Measurements from ENCODE around the gene CPAMD8. TPM values are rescaled to one million over a fixed set of nuclear protein-coding genes. Genes with fewer than 3 reads are reported as not detected.

CPAMD8 gene
- total RNA-seq, 2 experiments from 2014 or later = 0.42 to 0.68 TPM

Other genes with a start within 250 kb of the CPAMD8 start
- gene SIN3B, start 197.4 kb downstream of the CPAMD8 start, total RNA-seq = 10 to 100 TPM; 49.3 to 50.3 TPM
- gene F2RL3, start 137.8 kb downstream of the CPAMD8 start, total RNA-seq = under 1 TPM; 0.14 to 0.17 TPM
- 10 to 100 TPM; 50.7 to 51.7 TPM for gene HAUS8, start 48.6 kb upstream of the CPAMD8 start, total RNA-seq
- 100 to 1,000 TPM; 275 to 285 TPM for gene MYO9B, start 49.0 kb upstream of the CPAMD8 start, total RNA-seq
- gene USE1, start 188.5 kb upstream of the CPAMD8 start, total RNA-seq = 10 to 100 TPM; 30.1 to 31.8 TPM
- 10 to 100 TPM; 31.8 to 39.0 TPM for gene OCEL1, start 199.4 kb upstream of the CPAMD8 start, total RNA-seq
- 1 to 10 TPM; 2.3 to 3.0 TPM for gene NR2F6, start 219.1 kb upstream of the CPAMD8 start, total RNA-seq
- not detected for gene USHBP1, start 237.9 kb upstream of the CPAMD8 start, total RNA-seq
- gene BABAM1, start 240.6 kb upstream of the CPAMD8 start, total RNA-seq = 100 to 1,000 TPM; 104 to 112 TPM